ENCODE data around the gene HOXD8. TPM values are rescaled to one million over a fixed set of nuclear protein-coding genes. Genes with fewer than 3 reads are reported as not detected.
A peak's percentile ranks its signal among the peaks of the same experiment; 100 is the strongest.

HOXD8 gene
- total RNA-seq, 1 donor from 2014 or later: 2.8 TPM

DNA sequence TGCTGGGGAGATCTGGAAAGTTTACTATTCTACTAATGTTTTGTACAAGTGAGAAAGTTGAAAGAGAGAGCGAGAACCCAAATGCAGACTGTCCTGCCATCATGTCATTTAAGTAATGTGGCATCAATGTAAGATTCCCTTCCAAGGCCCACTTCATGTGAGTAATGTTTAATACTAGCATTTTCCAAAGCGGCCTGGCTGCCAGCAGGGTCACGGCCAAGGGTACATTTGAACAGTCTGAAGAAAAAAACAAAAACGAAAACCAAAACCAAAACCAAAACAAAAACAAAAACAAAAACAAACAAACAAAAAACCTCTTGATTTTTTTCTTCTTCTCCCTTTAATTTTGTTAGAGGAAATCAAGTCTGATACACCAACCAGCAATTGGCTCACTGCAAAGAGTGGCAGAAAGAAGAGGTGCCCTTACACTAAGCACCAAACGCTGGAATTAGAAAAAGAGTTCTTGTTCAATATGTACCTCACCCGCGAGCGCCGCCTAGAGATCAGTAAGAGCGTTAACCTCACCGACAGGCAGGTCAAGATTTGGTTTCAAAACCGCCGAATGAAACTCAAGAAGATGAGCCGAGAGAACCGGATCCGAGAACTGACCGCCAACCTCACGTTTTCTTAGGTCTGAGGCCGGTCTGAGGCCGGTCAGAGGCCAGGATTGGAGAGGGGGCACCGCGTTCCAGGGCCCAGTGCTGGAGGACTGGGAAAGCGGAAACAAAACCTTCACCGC is 10.7 kb upstream of the HOXD8 start:
- Mint-ChIP-seq H3K9me3 (peaks cover 6% of the 10 kb centered on the region), H3K4me1 (ENCODE audit: unreplicated experiment) (peaks cover 4% of the 10 kb centered on the region), H3K4me3 (peak overlapping the region; percentile 28), H3K27me3 (peaks cover 93% of the 10 kb centered on the region), H3K36me3 (peaks cover 9% of the 10 kb centered on the region), H3K27ac (no peak overlapping the region)
- TF ChIP-seq, protein P1, sequence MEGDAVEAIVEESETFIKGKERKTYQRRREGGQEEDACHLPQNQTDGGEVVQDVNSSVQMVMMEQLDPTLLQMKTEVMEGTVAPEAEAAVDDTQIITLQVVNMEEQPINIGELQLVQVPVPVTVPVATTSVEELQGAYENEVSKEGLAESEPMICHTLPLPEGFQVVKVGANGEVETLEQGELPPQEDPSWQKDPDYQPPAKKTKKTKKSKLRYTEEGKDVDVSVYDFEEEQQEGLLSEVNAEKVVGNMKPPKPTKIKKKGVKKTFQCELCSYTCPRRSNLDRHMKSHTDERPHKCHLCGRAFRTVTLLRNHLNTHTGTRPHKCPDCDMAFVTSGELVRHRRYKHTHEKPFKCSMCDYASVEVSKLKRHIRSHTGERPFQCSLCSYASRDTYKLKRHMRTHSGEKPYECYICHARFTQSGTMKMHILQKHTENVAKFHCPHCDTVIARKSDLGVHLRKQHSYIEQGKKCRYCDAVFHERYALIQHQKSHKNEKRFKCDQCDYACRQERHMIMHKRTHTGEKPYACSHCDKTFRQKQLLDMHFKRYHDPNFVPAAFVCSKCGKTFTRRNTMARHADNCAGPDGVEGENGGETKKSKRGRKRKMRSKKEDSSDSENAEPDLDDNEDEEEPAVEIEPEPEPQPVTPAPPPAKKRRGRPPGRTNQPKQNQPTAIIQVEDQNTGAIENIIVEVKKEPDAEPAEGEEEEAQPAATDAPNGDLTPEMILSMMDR (conservative IDR thresholded peaks at IDR 0.05): peak; percentile 67
- no peak for DNase-seq (ENCODE audit: extremely low spot score, unreplicated experiment)

DNA sequence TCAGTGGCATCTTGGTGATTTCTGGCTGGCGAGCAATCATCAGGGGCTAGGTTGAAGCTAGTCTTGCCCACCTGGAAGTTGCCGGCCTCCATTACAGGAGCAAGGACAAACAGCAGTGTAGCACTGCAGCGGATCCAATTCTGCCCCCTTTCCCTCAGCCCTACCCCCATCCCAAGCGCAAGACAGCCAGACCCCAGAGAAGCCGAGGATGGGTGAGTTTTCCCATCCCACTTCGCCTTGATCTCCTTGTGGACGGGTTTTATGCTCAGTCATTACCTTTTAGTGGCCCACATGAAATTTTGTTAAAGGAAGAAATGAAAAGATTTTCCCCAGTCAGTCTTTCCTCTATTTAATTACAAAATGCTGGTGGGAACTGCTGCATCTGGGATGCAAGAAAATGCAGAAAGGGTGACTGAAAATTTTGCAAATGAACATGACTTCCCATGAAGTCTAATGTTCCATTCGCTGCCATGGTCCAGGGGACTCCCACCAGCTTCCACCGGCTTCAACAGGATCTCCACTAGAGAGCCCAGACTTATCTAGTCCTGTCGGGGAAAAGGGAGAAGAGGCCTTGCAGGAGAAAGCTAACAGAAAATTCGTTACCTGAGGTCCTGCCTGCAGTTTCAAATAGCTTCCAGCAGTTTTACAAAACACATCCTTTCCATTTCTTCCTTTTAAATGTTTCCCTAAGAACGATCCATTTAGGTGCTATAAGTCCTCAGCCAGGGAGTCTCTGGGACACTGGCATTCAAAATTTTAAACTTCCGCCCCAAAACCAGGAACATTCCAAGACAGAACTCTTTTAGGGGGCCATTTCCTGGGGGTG is 8.9 kb upstream of the HOXD8 start:
- no peak overlapping the region for H3K27ac Mint-ChIP-seq
- peaks cover 93% of the 10 kb centered on the region for H3K27me3 Mint-ChIP-seq
- TF ChIP-seq, protein P1 (conservative IDR thresholded peaks at IDR 0.05): peak; percentile 24
- peaks cover 9% of the 10 kb centered on the region for H3K36me3 Mint-ChIP-seq
- H3K4me1 Mint-ChIP-seq (ENCODE audit: unreplicated experiment): peaks cover 7% of the 10 kb centered on the region
- no peak for DNase-seq (ENCODE audit: extremely low spot score, unreplicated experiment)
- peaks cover 6% of the 10 kb centered on the region for H3K9me3 Mint-ChIP-seq
- H3K4me3 Mint-ChIP-seq: peak overlapping the region; percentile 34

DNA sequence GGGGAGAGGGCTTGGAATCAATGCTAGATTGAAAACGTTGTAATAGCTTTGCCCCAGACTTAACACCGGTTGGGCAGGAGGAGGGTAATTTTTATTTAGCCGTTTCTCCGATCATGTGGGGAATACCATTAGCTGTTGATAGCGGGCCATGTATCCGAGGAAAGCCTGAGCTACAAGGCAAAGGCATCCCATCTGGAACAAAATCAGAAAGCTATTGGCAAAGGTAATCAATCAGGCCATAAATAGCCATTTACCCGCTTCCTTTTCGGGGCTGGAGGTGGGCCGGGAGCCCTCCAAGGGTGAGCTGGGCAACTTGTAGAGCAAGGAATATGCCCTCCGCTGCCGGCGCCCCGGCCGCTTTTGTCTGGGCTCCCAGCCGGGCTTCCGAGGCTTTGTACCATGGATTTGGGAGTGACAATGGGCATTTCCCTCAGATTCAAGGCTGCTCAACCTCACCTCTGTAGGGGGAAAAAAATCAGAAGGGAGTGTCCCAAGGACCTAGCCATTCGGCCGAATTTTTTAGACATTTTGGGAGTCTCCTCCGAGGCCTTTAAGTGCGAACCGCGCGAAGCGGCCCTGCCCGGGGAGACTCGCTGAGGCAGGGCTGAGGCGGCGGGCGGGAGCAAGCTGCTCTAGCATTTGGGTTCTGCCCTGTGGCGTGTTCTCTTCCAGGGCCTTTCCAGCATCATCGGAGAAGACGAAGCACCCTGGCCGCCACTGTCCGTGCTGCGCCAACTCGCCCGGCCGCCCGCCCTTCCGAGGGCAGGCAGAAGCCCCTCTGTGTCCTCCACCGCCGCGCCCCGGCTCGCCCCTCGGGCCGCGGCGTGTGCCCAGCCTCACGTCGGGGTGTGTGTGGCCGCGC is 8.1 kb upstream of the HOXD8 start:
- Mint-ChIP-seq H3K4me1 (ENCODE audit: unreplicated experiment) (peaks cover 7% of the 10 kb centered on the region), H3K9me3 (peaks cover 6% of the 10 kb centered on the region), H3K4me3 (peak overlapping the region; percentile 34), H3K27me3 (peaks cover 93% of the 10 kb centered on the region), H3K27ac (no peak overlapping the region), H3K36me3 (peaks cover 9% of the 10 kb centered on the region)
- DNase-seq (ENCODE audit: extremely low spot score, unreplicated experiment): no peak
- TF ChIP-seq, protein P1 (conservative IDR thresholded peaks at IDR 0.05): no peak

DNA sequence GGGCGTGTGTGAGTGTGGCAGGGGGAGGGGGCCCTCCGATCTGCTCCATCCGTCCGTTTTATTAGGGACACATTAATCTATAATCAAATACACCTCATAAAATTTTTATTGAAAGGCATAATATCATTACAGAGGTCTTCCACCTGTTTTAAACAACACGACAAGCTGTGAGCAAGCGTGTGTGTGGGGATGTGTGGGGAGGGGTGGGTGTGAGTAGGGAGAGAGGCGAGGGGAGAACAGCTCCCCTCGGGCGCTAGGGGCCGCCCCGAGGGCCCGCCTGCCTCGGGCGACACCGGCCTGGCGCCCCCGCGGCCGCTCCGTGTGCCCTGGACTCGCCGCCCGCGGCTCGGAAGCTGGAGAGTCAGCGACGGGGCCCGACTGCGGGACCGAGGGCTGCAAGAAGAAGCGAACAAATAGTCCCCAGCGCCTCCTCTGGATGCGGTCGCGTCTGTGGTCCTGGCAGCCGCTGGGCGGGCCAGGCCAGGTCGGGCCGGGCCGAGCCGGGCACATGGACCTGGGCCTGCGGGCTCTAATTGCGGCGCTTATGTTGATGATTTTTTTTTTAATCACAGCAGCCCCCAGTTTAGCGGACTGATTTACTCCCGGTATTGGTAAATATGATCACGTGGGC is 7.3 kb upstream of the HOXD8 start:
- TF ChIP-seq, protein P1 (conservative IDR thresholded peaks at IDR 0.05): peak; percentile 19
- peaks cover 93% of the 10 kb centered on the region for H3K27me3 Mint-ChIP-seq
- H3K27ac Mint-ChIP-seq: no peak overlapping the region
- peaks cover 7% of the 10 kb centered on the region for H3K4me1 Mint-ChIP-seq (ENCODE audit: unreplicated experiment)
- no peaks in the 10 kb centered on the region for H3K9me3 Mint-ChIP-seq
- peak overlapping the region; percentile 87 for H3K4me3 Mint-ChIP-seq
- no peak for DNase-seq (ENCODE audit: extremely low spot score, unreplicated experiment)
- H3K36me3 Mint-ChIP-seq: peaks cover 4% of the 10 kb centered on the region

Measured in type B pancreatic cell (in vitro differentiated cells).